CD4-positive, alpha-beta T cell (primary cell): ENCODE measurements around the gene PPP1R9A. TPM values are rescaled to one million over a fixed set of nuclear protein-coding genes. Genes with fewer than 3 reads are reported as not detected.

Experiments used
- ATAC-seq: fragments of 200-7000 bp; cut with Tn5 transposase; one replicate; pipeline ENCODE4 v1.10.0; 2022; ENCODE audit warnings: mild to moderate bottlenecking; ENCODE audit not compliant: poor library complexity
- CTCF ChIA-PET: fragments of 350-600 bp; sonication (Branson Sonifier 250); formaldehyde crosslinking; loops from one replicate; lab custom pipeline; 2021; ENCODE audit warnings: antibody characterized with exemption, inconsistent platforms; lab: Charles Lee
- POLR2A ChIA-PET: fragments of 350-600 bp; sonication (Branson Sonifier 250); formaldehyde crosslinking; loops from one replicate; lab custom pipeline; 2021; ENCODE audit warnings: antibody characterized with exemption, inconsistent platforms; lab: Charles Lee
- DNase-seq, 14 experiments: peaks; one replicate each; pipeline ENCODE4 v3.0.0-alpha.2; 2013 to 2020; ENCODE audit warnings: mixed read lengths in 2 of 14
- H3K27ac ChIP-seq, 2 donors: one replicate each; pipeline versions ENCODE4 v1.5.1 to v1.7.0; 2013; ENCODE audit warnings: low read length in 2 of 2, low read depth in 1 of 2, mild to moderate bottlenecking in 1 of 2
- H3K27me3 ChIP-seq, 2 experiments: 1 replicate in 1 of 2; 2 replicates in 1 of 2; pipeline versions ENCODE4 v1.6.1 to v1.7.0; 2013; ENCODE audit warnings: low read length in 2 of 2, control low read depth in 1 of 2, mild to moderate bottlenecking in 1 of 2, moderate library complexity in 1 of 2; ENCODE audit not compliant: insufficient read depth in 2 of 2, control insufficient read depth in 1 of 2
- H3K36me3 ChIP-seq: one replicate; pipeline ENCODE4 v1.6.1; 2013; ENCODE audit warnings: low read length, control low read depth; ENCODE audit not compliant: insufficient read depth
- H3K4me1 ChIP-seq: one replicate; pipeline ENCODE4 v1.6.1; 2013; ENCODE audit warnings: low read length, control low read depth; ENCODE audit not compliant: insufficient read depth
- H3K4me3 ChIP-seq: one replicate; pipeline ENCODE4 v1.5.1; 2013; ENCODE audit warnings: mild to moderate bottlenecking, low read length, moderate library complexity
- H3K9me3 ChIP-seq, 2 experiments: 1 replicate in 1 of 2; 2 replicates in 1 of 2; pipeline versions ENCODE4 v1.6.1 to v1.7.0; 2013; ENCODE audit warnings: low read length in 2 of 2, mild to moderate bottlenecking in 2 of 2, control low read depth in 1 of 2, moderate library complexity in 1 of 2; ENCODE audit not compliant: control insufficient read depth in 1 of 2, insufficient read depth in 1 of 2
- H3K27ac Mint-ChIP-seq: one replicate; pipeline ENCODE4 v1.8.0; 2020; ENCODE audit warnings: mixed read lengths
- H3K27me3 Mint-ChIP-seq: one replicate; pipeline ENCODE4 v1.8.0; 2021; ENCODE audit warnings: mixed read lengths
- H3K36me3 Mint-ChIP-seq: one replicate; pipeline ENCODE4 v1.8.0; 2021; ENCODE audit warnings: low read depth, mixed read lengths
- H3K4me1 Mint-ChIP-seq: one replicate; pipeline ENCODE4 v1.8.0; 2021; ENCODE audit warnings: low read depth, mixed read lengths
- H3K4me3 Mint-ChIP-seq: one replicate; pipeline ENCODE4 v1.8.0; 2020; ENCODE audit warnings: mild to moderate bottlenecking, mixed read lengths
- H3K9me3 Mint-ChIP-seq: one replicate; pipeline ENCODE4 v1.8.0; 2020; ENCODE audit warnings: mixed read lengths
- intact Hi-C, 2 experiments: fragments of 100-400 bp; cut with DNase I in 1 of 2; cut with micrococcal nuclease in 1 of 2; formaldehyde crosslinking; loops; one replicate each; pipeline versions ENCODE4 v1.15.1 to v1.9.0; 2023 to 2025; cut with DNase I, micrococcal nuclease
- total RNA-seq, 174 experiments: library from RNA in 2 of 174; stranded (reverse) in 2 of 174; gene quantifications; one replicate each; pipeline ENCODE4 v1.2.3 and lab custom pipeline; 2021 to 2026
- TF ChIP-seq, protein P1 (sequence below): fragments of 200-600 bp; IDR thresholded peaks from one replicate; pipeline ENCODE4 v1.8.0; 2022; ENCODE audit warnings: antibody characterized with exemption, mild to moderate bottlenecking

PPP1R9A gene
- total RNA-seq, 2 experiments from 2014 or later, result not detected

- ChIA-PET POLR2A (no interaction called here), CTCF (no interaction called here)
- Histone ChIP-seq H3K27me3 (peaks cover 13 to 48% of the 10 kb centered on the region in 2 experiments), H3K9me3 (peaks cover 0 to 5% of the 10 kb centered on the region in 2 experiments), H3K4me3 (no peak overlapping the region), H3K4me1 (no peaks in the 10 kb centered on the region), H3K27ac (no peak overlapping the region), H3K36me3 (no peaks in the 10 kb centered on the region)
- no peaks in the 10 kb centered on the region for H3K36me3 Mint-ChIP-seq
- DNase-seq (no peak), ATAC-seq (no peak)
- intact Hi-C loops, result no loop called here
- no peak overlapping the region for H3K27ac Mint-ChIP-seq
- no peaks in the 10 kb centered on the region for H3K9me3 Mint-ChIP-seq
- H3K4me3 Mint-ChIP-seq, result no peak overlapping the region
- peaks cover 5% of the 10 kb centered on the region for H3K4me1 Mint-ChIP-seq
- TF ChIP-seq, protein P1, sequence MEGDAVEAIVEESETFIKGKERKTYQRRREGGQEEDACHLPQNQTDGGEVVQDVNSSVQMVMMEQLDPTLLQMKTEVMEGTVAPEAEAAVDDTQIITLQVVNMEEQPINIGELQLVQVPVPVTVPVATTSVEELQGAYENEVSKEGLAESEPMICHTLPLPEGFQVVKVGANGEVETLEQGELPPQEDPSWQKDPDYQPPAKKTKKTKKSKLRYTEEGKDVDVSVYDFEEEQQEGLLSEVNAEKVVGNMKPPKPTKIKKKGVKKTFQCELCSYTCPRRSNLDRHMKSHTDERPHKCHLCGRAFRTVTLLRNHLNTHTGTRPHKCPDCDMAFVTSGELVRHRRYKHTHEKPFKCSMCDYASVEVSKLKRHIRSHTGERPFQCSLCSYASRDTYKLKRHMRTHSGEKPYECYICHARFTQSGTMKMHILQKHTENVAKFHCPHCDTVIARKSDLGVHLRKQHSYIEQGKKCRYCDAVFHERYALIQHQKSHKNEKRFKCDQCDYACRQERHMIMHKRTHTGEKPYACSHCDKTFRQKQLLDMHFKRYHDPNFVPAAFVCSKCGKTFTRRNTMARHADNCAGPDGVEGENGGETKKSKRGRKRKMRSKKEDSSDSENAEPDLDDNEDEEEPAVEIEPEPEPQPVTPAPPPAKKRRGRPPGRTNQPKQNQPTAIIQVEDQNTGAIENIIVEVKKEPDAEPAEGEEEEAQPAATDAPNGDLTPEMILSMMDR, result no peak
- H3K27me3 Mint-ChIP-seq, result peaks cover 69% of the 10 kb centered on the region
Measured at GRCh38 chr7:94907811-94908322, 473 bp downstream of the PPP1R9A start.

DNA sequence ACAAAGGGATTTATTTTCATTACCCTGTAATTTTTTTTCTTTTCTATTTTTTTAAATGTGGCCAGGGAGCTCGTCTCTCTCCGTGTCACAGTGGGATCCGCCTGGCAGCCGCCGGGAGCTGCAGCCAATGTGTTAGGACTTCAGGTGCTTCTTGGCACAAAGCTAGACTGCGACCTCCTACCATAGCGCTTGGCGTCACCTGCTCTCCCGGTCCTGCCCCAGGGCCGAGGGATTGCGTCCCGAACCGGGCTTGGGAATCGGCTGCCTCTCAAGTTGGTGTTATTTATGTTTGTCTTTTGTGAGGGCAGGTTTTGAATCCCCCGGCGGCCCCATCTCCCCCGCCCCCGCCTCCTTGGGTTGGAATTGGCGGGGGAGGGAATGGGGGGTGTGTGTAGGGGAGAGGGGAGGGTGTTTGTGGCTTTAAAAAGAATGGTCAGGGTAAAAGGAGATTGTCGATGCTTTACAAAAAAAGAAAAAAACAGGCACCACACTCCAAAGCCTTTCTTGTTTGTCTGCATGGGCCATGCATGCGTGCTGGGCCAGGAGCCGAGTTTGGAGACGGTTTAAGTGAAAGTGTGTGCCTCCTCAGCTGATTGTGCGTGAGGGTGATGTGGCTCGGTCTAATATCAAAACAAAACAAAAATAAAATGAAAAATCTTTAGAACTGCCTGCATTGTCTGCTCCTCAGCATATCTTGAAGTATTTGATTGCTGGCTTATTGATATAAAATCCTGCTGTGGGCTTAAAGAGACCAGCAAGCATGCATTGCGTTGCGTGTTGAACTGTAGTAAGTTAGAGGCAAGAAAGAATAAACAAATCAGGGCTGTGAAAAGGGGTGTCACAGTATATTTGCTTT is 1.2 kb downstream of the PPP1R9A start:
- intact Hi-C loops, result no loop called here
- no peak overlapping the region for H3K27ac Mint-ChIP-seq
- TF ChIP-seq, protein P1, result no peak
- no peak overlapping the region for H3K4me3 Mint-ChIP-seq
- H3K36me3 Mint-ChIP-seq, result no peaks in the 10 kb centered on the region
- peaks cover 5% of the 10 kb centered on the region for H3K4me1 Mint-ChIP-seq
- ChIA-PET CTCF (no interaction called here), POLR2A (no interaction called here)
- DNase-seq (no peak), ATAC-seq (no peak)
- Histone ChIP-seq H3K36me3 (no peaks in the 10 kb centered on the region), H3K27ac (no peak overlapping the region), H3K9me3 (peaks cover 0 to 5% of the 10 kb centered on the region in 2 experiments), H3K4me3 (no peak overlapping the region), H3K4me1 (no peaks in the 10 kb centered on the region), H3K27me3 (peaks cover 13 to 48% of the 10 kb centered on the region in 2 experiments)
- peaks cover 71% of the 10 kb centered on the region for H3K27me3 Mint-ChIP-seq
- H3K9me3 Mint-ChIP-seq, result no peaks in the 10 kb centered on the region

- Mint-ChIP-seq H3K27me3 (peaks cover 71% of the 10 kb centered on the region), H3K9me3 (no peaks in the 10 kb centered on the region), H3K27ac (no peak overlapping the region), H3K4me3 (no peak overlapping the region), H3K36me3 (no peaks in the 10 kb centered on the region), H3K4me1 (peaks cover 5% of the 10 kb centered on the region)
- Histone ChIP-seq H3K27ac (no peak overlapping the region), H3K36me3 (no peaks in the 10 kb centered on the region), H3K9me3 (peaks cover 0 to 5% of the 10 kb centered on the region in 2 experiments), H3K27me3 (peaks cover 13 to 48% of the 10 kb centered on the region in 2 experiments), H3K4me1 (no peaks in the 10 kb centered on the region), H3K4me3 (no peak overlapping the region)
- no peak for ATAC-seq
- TF ChIP-seq, protein P1, result no peak
- ChIA-PET CTCF (no interaction called here), POLR2A (no interaction called here)
- DNase-seq, result no peak
- intact Hi-C loops, result no loop called here
Measured at GRCh38 chr7:94909179-94909466, 1.7 kb downstream of the PPP1R9A start.
